GM21737 (cell line): Measurements from ENCODE around the gene DCHS1.

Experiments used
- ATAC-seq: cut with Tn5 transposase; IDR thresholded peaks from one replicate; pipeline ENCODE4 v1.9.1; 2021; ENCODE audit warnings: mild to moderate bottlenecking, moderate library complexity; ENCODE audit not compliant: unreplicated experiment

Gene DCHS1

DNA sequence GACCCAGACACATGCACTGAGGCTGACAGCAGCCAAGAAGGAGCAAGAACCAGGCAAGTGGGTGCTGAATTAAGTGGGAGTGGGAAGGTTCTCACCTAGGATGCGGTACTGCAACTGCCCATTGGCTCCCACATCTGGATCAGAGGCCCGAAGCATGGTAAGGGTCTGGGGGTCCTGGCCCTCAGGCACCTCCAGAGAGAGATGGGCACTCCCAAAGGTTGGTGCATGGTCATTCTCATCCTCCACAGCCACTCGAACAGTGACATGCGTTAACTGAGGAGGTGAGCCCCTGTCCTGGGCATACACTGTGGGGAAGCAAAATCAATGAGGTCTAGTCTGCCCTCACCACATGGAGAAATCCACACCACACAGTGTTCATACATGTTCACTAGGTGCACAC lies 27.1 kb downstream of the DCHS1 start:
- ATAC-seq, result no peak

DNA sequence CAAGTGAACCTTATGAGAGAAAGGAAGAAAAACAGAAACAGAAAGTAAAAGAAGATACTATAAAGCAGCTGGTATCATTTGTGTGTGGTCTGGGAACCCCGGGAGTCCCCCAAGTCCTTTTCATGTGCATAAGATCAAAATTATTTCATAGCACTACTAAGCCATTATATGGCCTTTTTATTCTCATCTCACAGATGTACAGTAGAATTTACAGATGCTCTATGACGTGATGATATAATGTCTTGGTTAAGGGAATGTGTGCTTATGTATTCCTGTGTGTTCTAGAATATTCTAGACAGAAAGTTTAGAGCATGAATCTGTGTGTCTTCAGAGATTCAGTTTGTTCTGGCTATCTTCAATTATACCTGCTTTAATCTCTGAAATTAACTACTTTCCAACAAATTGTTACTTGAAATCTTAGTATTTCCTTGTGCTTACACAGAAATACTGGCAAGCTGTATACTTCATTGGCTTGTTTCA lies 27.8 kb downstream of the DCHS1 start:
- no peak for ATAC-seq

DNA sequence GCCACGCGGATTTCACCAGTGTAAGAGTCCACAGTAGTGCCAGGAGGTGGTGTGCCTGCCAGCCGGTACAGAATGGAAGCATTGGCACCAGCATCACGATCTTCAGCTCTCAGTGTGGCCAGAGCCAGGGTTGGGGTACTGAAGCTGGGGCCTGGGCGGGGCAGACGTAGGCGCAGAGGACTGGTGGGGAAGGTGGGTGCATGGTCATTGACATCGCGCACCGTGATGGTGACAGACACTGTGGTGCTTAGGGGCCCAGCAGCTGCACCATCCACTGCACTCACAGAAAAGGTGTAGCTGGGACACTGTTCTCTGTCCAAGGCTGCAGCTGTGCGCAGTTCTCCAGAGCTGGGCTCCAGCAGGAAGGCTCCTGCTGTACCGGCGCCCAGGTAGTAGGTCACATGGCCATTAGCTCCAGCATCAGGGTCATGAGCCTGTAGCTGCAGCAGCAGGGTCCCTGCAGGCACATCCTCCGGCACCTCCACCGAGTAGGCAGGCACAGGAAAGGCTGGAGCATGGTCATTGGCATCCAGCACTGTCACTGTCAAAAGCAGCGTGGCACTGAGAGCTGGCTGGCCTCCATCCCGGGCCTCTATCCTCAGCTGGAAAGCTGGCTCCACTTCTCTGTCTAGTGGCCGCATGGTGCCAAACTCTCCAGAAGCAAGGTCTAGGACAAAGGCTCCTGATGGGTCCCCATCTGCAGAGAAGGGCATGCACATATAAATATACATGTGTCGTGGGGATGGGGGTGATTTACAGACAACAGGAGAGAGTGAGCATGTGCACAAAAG lies 28.4 kb downstream of the DCHS1 start:
- ATAC-seq, result no peak

DNA sequence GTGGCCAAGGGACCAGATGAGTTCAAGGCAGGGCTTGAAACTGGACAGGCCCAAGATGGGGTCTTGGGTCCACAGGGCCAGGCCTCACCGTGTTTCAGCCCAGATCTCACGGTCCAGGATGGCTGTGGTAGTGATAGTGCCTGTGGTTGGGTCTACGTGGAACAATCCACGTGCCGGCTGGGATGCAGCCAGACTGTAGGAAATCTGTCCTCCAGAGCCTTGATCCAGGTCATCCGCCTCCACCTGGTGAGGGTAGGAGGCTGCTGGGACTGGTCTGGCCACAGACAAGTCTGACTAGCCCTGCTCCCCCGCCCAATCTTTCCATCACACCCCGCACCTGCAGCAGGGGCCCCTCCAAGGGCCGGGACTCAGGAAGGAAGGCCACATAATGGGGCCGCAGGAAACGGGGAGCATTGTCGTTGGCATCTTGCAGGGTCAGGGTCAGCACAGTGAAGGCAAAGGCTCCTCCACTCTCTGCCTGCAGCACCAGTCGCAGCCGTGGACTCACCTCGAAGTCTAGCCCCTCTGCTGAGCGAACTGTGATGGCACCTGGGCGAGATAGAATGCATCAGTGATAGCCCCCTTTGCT lies 29.7 kb downstream of the DCHS1 start:
- no peak for ATAC-seq

DNA sequence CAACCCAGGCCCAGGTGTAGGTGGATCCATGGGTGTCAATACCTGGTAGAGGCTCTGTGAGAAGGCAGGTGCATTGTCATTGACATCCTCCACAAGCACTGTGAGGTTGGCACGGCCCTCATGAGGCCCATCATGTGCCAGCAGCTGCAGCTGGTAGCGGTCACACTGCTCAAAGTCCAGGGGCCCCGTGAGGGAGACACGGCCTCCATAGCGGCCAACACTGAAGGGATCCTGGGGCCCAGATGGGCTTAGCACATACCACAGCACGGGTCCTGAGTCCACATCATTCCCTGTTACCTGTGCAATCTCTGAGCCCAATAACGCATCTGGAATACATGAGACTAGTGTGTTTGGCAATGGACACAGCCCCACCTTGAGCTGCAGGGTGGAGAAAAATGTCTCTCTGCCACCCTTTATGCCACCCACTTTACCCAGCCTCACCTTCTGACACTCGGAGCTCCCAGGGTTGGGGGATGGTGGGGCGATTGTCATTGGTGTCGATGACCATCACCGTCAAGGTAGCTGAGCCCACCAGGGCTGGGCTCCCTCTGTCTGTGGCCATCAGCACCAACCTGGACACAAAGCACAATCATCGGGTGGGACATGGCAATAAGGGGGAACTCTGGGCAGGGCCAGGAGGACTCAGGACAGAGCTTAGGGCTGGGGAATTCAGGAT lies 30.3 kb downstream of the DCHS1 start:
- no peak for ATAC-seq

DNA sequence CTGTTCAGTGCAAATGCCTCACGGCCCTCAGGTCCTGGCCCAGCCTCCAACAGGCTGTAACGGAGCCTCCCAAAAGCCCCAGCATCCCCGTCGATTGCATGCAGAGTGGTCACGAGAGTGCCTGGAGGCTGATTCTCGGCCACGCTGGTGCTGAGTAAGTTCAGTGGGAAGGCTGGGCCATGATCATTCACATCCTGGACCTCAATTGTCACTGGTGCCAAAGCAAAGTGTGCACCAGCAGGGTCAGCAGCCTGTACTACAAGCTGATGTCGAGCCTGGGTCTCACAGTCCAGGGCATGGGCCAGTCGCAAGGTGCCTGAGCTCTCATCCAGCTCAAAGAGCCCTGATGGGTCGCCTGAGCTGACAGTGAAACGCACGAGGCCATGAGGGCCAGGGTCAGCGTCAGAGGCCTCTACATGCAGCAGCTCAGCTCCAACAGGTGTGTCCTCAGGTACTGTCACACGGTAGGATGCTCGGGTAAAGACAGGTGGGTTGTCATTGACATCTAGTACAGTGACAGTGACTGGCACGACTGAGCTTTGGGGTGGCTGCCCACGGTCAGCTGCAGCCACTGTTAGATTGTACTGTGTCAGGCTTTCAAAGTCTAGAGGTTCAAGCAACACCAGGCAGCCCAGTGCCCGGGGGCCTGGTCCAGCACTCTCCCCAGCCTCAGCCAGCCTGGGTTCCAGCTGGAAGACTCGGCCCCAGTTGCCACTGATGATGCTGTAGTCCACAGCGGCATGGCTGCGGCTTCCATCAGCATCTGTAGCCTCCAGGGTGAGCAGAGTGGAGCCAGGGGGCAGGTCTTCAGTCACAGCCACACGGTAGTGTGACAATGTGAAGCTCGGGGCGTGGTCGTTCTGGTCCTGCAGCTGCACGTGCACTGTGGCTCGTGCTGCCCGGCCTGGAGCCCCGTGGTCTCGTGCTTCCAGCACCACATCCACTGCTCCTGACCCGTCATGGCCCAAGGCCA lies 31.9 kb downstream of the DCHS1 start:
- no peak for ATAC-seq

DNA sequence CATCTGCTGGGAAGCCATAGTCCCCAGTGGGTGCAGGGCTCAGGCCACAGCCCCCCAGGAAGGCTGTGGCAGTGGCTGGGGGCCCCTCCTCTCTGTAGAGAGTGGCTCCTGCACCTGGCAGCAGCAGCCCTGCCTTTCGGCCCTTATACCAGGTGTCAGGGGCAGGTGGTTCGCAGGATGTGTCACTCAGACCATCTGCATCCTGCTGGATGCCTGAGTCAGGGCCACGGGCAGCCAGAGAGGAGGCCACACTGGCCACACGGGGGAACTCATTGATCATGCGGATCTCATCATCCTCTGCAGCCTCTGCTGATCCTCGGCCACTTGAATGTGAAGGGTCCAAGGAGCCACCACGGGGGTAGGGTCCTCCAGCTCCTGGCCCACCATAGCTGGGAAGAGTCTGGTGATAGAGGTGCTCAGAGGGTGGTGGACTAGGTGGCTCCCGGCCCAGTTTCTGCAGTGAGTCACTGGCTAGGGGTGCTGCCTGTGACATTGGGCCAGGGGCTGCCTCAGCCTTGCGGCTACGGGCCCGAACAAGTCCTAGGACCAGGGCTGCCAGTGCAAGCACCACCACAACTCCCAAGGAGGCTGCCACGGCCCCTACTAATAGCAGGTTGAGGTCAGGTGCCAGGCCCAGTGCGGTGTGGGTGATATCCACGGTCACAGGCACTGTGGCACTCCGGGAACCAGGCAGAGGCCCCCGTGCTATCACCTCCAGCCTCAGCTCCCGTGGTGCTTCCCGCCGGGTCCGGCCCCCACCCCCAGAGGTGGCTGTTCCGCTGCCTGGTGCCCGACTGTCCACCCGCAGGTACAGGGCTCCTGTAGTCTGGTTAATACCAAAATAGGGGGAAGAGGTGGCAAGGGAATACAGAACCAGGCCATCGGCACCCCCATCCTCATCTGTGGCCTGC lies 33.1 kb downstream of the DCHS1 start:
- no peak for ATAC-seq

DNA sequence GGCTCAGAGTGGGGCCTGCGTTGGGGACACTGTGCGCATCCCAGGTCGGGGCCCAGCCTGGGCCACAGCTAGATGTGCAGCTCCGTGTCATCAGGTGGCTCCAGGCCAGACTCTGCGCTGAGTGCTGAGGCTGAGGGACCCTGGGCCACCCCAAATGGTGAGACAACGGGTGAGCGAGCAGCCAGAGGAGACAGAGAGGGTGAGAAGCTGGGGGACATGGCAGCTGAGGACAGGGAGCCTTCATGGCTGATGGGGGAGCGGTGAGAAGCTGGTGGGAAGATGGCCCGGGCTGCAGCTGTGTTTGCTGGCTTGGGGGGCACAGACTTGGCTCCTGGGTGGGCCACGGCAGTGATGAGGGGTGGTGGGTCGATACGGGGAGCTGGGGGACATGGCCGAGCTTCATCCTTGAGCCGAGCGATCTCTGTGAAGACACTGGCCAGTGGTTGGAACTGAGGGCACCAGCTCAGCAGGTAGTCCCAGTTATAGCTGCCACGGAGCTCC lies 33.8 kb downstream of the DCHS1 start:
- ATAC-seq, result no peak

DNA sequence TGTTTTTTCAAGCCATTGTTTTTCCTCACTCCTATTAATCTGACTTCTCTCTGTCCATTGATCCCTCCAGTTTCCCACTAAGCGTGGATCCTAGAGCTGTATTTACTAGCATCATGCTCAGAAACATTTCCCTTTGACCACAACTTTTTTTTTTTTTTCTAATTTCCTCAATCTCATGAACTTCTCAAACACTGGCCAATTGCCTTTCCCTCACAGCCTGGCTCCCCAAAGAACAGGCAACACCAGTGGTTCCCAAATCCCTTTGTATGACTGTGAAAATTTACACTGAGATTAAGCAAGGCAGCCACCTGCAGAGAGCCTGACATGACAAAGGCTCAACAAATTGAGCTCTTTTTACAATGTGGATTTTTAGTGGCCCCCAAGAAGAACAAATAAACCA lies 35.0 kb downstream of the DCHS1 start:
- ATAC-seq, result no peak

DNA sequence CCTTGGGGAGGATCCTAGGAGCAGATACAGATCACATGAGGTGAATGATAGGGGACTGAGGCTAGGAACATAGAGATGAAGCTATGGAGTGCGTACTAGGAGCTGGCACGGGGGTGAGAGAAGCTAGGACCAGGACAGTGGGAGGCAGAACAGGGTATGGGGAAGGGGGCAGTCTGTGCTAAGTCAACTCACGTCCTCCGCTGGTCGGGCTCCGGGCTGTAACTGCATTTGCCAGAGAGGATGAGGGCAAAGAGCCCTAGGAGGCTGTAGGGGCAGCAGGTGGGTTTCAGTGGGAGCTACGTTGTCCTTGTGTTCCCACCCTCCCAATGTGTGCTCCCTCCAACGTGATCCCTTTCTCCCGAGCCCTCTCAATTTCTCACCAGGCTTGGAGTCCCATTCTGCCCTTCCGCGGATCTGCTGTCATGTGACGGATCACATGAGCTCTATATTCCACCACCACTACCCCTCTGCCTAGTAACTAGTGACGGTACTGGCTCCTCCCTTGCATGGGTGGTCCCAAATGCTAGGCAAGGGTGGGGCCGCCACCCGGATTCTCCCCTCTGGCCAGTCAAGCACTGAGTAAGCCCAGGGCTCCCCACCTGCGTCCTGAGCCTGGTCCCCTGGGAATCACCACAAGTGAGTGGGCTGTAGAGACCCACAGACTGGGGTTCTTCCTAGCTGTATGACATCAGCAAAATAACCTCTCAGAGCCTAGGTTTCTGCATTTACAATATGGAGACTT lies 36.4 kb downstream of the DCHS1 start, which contains the start of gene TPP1:
Gene TPP1, minus strand, starts transcription at position 419 of the 742 bp plus-strand sequence. Its CDS starts 22 bp downstream, at position 397.
- peak; percentile 98 for ATAC-seq

DNA sequence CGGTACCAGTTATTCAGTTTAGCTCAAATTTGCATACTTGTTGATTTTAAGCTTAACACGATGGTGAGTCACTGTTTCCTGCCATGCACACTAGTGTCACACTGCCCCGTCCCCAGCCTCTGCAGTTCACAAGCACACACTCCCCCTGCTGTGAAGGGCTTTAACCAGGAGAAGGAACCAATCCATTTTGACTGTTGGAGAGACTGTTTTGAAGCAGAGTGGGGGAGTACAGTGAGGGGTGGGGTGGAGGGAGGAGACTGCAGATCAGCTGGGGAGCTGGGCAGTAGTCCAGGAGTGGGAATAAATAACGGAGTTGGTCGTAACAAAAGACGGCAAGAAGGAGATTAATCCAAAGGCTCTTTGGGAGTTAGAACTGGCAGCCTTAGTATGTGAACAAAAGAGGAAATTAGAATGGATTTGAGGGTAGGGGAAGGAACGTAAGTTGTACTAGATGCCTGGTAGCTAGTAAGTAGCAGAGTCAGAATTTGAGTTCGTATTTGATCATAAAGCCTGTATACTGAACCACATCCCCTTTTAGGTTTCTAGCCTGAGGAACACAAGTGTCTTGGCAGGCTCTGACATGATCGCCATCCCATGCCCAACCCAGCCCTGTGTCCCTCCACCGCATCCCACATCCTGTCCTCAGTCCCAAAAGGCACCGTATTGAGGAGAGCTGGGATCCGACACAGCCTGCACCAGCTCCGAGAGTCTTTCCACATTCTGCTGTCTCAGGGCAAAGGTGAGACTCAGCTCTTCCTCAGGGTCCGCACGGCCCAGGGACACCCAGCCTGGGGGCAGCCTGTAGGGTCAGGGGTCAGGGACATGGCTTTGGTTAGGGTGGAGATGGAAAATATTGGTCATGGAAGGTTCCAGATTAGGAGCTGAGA lies 37.2 kb downstream of the DCHS1 start:
- no peak for ATAC-seq

DNA sequence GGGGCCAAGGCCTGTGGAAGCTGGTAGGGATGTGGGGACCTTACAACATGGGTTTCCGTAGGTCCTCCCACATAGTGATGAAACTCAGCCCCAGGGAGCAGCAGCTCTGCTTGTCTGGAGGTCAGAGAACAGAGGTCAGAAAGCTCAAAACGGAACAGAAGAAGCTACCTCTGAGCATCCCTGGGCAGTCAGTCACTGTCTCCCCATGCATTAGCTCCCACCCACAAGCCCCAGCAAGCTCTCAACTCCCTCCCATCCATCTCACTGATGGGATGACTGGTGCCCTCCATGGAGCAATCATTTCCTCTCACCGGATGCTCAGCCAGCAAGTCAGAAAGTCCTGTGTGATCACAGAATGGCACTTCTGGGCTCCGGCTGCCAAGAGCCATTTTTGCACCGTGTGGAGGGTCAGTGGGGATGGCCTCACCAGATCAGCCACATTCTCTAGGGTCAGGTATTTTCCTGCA lies 38.3 kb downstream of the DCHS1 start:
- no peak for ATAC-seq

DNA sequence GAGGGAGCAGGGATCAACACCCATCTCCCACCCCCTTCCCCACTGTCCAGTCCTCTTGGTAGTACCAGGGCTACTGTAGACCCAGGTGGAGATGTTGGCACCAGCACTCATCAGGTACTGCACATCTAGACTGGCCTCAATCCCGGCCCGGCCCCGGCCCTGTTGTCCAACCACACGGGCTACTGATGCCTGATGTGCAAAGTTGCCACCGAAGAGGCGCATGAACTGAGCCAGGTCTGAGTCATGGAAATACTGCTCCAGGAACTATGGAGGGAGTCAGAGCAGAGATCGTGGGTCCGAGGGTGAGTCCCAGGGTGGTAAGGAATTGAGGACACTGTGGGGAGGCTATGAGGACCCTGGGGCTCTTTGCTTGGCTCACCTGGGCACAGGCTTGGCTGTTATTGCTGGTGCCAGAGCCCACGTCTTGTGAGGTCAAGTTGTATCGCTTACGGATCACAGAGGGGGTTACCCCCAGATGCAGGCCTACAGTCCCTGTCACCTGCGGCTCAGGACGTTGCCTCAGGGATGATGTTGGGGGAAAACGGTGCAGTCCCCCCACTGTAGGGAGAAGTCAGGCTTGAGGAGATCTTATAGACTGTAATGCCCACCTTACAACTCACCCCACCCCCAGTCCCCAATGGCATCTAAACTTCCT lies 38.9 kb downstream of the DCHS1 start:
- ATAC-seq, result no peak

DNA sequence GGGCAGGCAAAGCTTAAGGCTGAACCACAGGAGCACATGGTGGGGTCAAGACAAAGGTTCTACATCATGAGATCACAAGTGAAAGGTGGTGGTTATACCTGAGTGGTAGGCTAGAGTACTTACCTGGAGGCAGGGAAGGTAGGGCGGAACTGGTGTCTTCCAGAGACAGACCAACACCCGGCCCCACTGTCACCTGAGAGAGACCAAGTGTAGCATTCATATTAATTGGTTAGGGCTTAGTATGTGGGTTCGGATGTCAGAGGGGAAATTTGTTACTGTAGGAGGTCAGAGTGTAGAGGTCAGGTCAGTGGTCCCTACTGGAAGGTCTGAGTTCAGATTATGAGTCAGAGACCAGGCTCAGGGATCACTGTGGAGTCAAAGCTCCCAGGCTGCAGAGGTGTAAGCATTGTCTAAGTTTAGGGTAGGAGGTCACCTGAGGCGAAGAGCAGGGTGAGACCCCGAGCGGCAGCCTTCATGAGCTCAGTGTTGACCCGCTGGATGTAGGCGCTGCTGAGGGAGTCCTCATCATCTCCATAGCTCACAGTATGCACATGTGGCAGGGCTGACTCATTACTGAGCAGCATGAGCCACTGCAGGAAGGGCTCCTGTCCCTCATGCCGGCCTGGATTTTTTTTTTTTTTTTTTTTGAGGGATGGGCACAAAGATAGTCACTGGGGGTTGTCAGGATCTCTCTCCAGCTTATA lies 39.6 kb downstream of the DCHS1 start:
- no peak for ATAC-seq

DNA sequence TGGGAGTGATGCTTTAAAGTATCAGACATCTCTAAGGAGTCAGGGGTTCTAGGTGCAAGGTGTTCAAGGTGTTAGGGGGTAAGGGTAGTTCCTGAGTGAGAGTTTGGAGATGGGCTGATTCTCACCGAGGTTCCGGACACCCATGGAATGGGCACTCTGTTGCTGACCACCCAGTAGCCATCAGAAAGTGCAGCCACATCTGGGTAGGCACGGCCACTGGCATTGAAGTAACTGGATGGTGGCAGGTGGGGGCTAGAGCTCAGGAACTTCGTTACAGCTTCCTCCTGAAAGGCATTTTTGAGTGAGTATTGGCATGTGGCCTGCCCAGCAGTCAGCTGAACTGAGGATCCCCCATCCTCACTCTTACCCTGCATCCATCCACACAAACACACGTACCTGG lies 40.6 kb downstream of the DCHS1 start:
- ATAC-seq, result no peak

DNA sequence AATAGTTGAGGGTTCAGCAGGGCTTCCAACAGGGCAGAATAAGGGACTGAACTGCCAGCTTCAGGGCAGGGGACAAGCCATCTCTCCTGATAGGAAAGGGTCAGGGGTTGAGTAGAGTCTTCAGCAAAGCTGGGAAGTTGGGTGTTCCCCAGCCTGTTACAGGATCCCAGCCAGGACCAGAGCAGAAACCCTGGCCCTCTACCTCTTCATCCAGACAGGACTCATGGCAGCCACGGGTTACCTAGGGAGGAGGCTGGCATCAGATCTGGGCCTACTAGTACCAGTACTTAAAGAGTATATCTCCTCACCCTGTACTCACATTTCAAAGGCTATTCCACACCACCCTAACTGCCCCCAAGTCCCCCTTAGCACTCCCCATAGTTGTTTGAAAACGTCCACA lies 41.2 kb downstream of the DCHS1 start:
- no peak for ATAC-seq

DNA sequence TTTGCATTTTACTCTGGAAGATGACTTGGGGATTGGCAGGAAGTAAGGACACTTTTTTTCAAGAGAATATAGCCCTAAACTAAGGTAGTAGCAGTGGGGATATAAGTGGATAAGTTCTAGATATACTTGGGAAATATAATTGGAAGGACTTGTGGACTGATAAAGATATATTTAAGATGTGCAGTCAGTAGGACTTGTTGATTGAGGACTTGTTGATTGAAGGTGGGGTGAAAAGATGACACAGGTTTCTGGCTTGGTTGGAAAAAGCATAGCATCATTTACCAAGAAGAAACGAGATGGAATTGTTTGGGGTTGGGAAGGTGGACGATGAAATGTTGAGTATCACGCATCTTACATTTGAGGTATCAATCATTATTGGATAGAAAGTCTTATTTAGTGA lies 42.1 kb downstream of the DCHS1 start:
- no peak for ATAC-seq
